TTC549 (cell line): Measurements from ENCODE around the gene RDX.
"Not testable (repeated sequence)": the region's sequence is repeated elsewhere in the genome, so short reads cannot be mapped to it uniquely, and the experiment has no call there.

ENCODE experiments used
- FAIRE-seq: peaks from 2 replicates; lab custom pipeline; 2012; peaks lifted over from hg19 to GRCh38; lab: Jason Lieb, UNC

The RDX gene

DNA sequence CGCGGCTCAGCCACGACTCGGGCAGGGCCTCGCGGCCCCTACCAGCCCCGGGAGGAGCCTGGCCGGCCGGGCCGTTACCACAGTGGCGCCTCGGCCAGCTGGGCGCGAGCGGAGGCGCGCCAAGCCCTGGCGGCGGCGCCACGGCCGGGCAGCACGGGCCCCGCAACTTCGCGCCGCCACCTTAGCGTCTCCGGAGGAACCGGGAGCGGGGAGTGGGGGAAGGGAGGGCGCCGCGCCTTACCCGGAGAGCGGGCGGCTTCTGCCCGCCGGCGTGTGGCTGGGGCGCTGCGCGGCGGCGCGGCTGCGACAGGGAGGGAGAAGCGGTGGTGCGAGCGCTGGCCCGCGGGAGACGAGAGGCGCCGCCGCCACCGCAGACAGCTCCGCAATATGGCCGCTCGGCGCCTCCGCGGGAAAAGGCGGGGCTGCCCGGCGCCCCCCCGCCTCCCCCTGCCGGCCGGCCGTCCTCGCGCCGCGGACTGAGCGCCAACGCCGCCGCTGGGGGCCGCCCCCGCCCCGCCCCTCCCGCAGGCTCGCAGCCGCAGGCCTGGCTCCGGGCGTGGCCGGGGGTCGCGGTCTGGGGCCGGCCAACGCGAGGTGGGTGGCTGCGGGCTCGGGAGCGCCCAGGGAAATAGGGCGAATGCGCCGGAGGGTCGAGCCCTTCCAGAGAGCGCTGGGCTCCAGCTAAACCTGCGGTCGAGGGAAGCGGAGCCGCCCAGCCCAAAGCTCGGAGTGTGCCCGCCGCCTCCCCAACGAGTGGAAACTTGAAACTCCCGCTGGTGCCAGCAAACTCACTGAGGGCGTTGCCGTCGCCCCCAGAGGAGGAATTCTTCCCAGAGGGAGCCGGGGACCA, at the start of gene RDX:
TSS of gene RDX (minus strand) at position 389 of the 850 bp plus-strand sequence. CDS start 16,922 bp downstream, outside the sequence.
- FAIRE-seq: no peak

DNA sequence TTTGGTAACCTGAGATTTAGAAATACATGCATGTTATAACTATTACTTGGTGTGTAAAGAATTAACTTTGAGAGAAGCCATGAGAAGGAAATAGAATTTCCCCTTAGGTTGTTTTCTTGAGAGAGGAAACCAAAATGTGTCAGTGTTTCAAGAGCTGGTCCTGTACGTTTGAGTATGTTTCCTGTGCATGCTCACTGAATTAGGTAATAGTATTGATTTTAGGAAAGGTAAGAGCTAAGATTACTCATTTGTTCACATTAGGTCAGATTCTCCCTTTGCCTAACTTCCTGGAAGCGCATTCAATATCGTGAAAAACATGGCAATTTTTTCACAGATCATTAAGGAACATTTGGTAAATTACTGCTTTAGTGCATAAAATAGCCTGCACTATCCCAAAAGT, 49.3 kb upstream of the RDX start:
- FAIRE-seq: no peak

DNA sequence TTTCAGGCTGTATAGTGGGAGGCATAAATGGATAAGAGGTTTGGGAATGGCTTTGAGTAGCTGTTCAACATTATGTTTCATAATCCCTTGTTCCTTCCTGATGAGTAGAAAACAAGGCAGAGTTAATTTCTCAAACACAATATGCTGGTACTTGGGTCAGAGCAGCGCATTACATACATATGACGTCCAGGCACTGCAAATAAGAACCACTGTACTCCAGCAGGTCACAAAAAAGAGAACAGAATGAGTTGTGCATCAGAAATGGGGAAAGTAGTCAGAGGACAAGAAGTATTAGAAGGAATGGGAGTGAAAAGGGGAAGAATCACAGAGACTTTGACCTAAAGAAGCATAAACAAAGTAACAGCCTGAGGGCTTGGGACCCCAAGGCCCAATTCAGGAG, 44.0 kb upstream of the RDX start:
- FAIRE-seq: no peak

DNA sequence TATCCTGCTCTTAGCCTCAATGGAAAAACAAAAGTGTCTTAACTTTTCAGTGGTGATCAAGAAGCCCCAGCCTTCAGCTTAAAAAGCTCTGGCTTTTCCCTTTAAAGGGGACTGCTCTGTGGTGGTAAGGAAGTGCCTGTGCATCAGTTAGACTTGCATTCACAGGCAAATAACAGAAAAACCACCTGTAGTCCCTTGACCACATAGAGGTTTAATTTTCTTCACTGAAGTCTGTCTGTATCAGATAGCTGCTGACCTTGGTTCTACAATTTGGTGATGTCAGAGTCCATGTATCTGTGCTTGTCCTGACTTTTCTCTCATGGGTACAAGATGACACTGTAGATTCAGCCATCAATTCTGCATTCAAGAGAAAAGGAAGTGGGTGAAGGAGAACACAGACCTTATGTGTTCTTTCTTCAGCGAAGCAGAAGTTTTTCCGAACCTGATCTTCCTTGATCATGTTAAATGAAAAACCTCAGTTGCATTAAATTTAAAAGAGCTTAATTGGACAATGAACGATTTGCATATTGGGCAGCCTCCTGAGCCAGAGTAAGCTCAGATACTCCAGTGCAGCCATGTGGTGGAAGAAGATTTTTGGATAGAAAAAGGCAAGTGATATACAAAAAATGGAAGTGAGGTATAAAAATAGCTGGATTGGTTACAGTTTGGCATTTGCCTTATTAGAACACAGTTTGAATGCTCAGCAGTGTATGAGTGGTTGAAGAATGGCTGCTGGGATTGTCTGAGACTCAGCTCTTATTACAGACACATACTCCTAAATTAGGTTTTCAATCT, 43.2 kb upstream of the RDX start:
- no peak for FAIRE-seq

DNA sequence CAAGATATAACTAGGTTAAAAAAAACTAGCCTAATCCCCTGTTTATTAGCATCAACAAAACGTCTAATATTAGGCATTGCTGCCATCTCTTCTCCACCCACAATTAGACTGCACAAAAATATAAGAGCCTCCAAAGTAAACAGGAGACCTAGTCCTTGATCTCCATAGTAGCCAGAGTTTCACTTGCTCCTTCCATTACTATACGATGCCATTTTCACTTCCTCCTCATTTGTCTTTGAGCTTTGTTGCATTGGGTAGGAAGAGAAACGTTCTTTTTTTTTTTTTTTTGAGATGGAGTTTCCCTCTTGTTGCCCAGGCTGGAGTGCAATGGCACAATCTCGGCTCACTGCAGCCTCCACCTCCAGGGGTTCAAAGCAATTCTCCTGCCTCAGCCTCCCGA, 42.3 kb upstream of the RDX start:
- FAIRE-seq: no peak

DNA sequence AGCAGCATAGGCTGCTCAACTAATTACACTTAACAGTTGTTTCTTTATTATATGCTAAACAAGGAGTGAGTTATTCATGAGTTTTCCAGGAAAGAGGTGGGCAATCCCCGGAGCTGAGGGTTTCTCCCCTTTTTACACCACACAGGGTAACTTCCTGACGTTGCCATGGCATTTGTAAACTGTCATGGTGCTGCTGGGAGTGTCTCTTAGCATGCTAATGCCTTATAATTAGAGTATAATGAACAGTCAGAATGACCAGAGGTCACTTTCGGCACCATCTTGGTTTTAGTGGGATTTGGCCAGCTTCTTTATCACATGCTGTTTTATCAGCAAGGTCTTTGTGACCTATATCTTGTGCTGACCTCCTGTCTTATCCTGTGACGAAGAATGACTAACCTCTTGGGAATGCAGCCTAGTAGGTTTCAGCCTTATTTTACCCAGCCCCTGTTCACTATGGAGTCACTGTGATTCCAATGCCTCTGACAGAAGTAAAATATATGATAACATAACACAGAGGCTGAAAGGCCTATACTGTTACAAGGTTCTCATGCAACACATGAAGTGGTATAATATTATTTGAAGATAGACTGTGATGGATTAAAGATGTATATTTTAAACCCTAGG, 41.3 kb upstream of the RDX start:
- no peak for FAIRE-seq

DNA sequence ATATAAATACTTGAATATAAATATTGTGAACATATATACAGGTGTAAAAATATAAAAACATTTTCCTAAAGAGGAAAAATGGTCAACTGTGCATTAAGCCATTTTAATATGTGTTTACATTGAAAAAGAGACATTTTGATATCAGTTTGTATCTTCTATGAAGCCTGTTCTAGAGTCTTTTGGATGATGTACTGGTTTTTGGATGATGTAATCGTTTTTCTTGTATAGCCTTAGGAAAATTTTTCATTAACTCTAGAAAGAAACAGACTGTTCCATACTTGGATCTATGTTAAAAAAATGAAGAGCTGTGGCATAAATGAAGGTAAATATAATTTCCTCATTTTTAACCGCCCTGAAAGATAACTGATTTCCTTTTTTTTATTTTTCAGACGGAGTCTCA, 39.6 kb upstream of the RDX start:
- FAIRE-seq: no peak

DNA sequence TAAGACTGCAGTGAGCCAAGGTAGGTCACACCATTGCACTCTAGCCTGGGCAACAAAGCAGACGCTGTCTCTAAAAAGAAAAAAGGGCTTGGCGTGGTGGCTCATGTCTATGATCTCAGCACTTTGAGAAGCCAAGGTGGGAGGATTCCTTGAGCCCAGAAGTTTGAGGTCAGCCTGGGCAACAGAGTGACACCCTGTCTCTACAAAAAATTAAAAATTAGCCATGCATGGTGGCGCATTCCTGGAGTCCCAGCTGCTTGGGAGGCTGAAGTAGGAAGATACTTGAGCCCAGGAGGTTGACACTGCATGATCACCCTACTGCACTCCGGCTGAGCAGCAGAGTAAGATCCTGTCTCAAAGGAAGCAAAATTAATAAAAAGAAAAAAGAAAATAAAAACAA, 38.9 kb upstream of the RDX start:
- FAIRE-seq: no peak

DNA sequence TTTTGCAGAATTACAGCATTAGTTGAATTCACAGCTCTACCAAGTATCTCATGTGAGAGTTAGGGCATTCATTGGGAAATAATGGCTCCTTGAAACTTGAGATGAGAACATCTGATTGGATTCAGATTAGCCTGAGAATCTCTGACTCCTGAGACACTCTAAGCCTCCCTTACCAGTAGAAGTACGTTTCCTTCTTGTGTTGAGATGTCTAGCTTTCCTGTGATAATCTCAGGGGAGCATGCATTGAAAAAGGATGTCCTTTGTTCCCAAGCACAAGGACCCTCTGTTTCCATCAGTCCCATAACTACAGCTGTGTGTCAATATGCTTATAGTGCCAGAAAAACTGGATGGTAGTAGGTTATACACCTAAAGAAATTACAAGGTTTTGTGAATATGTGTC, 35.2 kb upstream of the RDX start:
- no peak for FAIRE-seq

DNA sequence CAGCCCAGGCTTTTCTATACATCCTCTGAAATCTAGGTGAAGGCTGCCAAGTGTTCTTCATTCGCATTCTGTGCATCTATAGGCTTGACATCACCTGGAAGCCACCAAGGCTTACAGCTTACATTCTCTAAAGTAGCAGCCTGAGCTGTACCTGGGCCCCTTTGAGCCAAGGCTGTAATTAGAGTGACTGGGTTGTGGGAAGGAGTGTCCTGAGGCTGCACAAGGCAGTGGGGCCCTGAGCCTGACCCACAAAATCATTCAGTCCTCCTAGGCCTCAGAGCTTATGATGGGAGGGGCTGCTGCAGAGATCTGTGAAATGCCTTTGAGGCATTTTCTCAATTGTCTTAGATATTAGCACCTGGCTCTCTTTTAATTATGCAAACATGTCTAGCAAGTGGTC, 33.0 kb upstream of the RDX start:
- no peak for FAIRE-seq

DNA sequence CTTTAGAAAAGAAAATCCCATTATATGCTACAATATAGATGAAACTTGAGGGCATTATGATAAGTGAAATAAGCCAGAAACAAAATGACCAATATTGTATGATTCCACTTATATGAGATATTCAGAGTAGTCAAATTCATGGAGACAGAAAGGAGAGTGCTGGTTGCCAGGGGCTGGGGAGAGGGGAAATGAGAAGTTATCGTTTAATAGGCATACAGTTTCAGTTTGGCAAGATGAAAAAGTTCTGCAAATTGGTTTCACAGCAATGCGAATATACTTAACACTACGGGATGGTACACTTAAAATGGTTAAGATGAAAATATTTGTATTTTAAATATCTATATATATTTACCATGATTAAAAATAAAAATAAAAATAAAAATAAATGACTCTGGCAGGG, 31.1 kb upstream of the RDX start:
- no peak for FAIRE-seq

DNA sequence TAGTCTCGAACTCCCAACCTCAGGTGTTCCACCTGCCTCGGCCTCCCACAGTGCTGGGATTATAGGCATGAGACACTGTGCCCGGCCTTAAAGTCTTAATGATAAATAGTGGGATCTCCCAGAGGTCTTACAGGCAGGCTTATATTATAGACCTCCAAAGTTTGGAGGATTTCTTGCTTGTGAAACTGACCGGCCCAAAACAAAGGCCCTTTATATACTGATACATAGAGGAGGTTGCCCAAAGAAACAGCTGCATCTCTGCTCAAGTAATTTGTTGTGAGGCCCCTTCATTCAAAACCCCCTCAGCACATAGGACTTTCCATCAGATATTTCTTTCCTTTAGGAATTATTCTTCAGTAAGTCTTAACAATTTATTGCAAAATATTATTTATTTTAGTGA, 27.4 kb upstream of the RDX start:
- no peak for FAIRE-seq

DNA sequence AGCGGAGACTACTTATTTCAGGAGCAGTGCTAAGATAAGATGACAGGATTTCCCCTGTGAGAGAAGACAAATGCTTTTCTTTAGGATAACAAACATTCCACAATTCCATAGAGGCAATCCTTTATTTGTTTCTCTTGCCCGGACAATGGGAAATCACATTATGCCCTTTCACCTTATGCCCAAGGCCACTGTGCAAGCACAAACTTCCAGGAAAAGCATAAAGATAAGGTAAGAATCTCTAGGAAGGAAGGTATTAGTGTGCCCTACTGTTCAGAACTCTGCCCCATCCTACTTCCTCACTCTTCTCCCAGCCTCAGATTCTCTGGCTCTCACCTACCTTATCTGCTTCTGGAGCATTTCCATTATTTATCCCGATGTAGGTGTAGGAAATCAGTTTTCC, 23.1 kb upstream of the RDX start:
- no peak for FAIRE-seq

DNA sequence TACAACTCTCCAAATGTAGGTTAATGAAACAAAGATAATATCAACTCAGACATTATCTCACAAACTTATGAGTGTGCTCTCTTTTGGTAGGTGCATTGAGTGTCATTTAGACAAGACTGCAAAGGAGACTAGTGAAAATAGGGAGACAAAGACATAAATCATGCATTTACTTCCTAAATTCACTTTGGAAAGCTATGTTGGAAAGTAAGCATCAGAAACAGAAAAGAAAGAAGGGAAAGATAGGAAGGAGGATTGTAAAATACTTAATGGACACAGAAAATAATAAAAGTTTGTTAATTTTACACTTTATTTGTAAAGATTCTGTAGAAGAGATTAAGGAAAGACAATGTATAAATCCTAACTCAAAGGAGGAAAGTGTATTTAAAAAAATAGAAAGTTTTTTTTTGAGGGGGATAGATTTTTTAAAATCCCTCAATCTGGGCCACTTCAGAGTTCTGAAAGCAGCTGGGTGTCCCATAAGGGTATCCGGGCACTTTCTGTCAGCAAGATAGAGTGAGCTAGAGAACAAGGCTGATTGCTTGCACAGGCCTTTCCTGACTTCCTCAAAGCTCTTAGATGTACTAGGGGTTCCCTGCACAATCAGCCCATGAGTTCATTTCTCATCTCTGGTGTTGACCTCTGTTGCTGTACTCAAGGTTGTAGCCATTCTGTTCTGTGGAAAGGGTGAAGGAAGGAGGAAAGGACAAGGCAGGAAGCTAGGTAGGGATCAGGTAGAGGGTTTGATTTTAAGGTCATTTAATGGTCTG, 22.4 kb upstream of the RDX start:
- no peak for FAIRE-seq

DNA sequence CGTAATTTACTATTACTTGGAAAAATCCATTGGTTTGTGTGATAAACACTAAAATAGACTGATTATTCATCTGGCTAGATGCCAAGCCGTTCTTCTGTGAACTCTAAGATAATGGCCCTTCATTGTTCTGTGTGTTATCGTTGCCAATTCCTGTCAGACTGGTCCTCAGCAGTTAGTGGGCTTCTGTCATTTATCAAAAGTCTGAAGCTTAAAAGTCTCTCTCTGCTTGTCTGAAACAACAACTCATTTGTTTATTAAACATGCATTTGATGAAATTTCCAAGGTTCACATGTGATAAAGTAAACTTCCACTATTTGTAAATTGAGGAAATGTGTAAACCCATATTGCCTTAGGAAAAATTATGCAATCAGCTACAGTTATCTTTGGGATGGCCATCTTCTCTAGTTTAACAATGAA, 21.1 kb upstream of the RDX start:
- FAIRE-seq: no peak

DNA sequence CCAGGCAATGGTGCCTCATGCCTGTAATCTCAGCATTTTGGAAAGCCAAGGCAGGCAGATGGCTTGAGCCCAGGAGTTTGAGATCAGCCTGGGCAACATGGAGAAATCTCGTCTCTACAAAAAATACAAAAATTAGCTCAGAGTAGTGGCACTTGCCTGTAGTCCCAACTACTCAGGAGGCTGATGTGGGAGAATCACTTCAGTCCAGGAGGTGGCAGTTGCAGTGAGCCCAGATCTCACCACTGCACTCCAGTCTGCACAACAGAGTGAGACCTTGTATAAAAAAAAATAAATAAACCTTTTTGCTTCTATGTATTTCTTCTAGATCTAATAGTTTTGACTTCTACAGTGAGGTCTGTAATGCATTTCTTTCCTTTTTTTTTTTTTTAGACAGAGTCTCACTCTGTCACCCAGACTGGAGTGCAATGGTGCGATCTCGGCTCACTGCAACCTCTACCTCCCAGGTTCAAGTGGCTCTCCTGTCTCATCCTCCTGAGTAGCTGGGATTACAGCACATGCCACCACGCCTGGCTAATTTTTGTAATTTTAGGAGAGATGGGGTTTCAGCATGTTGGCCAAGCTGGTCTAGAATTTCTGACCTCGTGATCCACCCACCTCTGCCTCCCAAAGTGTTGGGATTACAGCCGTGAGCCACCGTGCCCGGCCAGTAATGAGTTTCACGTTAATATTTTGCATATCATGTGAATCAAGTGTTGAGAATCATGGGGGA, 18.1 kb upstream of the RDX start:
- no peak for FAIRE-seq

DNA sequence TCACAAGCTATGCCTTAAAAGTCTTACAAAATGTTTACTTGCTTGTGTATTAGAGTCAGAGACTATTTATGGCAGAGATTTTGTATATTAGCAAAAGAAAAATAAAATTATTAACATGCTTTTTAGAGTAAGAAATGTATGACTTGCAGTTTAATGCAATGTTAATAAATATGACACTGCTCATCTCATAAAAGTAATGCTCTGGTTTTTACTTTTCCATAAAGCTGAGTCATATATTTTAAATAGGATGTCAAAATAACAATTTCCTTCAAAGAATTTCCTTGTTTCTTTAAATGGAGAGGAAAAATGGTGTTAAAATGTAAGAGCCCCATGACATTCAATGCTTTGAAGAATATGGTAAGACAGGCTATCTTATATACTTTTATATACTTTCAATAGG, 16.3 kb upstream of the RDX start:
- FAIRE-seq: no peak

DNA sequence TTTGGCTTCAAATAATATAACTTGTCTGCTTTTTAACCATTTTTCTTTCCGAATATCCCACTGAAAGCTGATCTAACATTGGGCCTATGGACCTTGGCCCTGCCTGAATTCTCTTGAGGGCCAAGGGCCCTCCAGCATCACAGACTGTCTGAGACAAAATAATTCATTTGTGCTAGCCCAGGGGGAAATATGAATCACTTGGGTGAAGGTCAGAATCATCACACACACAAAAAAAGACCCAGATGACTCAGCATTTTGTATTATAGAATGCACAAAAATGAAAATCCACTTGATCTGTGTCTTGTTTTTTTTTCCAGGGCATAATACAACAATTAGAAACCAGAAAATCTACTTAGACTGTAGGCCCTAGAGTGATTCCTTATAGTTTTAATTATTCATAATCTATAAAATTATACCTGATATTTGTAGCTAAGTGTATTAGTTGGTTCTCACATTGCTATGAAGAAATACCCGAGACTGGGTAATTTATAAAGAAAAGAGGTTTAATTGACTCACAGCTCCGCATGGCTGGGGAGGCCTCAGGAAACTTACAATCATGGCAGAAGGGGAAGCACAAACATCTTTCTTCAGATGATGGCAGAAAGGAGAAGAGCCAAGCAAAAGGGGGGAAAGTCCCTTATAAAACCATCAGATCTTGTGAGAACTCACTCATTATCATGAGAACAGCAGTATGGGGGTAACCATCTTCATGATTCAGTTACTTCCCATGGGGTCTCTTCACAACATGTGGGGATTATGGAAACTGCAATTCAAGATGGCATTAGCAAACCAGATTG, 15.6 kb upstream of the RDX start:
- no peak for FAIRE-seq

DNA sequence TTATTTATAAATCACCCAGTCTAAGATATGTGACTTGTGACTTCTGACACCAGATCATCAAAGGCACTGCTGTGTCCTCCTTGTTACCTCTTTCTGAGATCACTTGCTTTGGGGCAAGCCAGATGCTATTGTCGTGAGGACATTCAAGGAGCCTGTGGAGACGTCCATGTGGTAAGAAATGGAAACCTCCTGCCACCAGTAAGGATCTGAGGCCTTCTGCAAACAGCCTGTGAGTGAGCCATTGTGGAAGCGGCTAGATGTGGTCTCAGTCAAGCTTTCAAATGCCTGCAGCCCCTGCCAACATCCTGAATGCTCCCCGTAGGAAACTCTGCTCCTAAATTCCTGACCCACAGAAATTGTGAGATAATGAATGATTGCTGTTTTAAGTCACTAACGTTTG, 11.7 kb upstream of the RDX start:
- FAIRE-seq: no peak

DNA sequence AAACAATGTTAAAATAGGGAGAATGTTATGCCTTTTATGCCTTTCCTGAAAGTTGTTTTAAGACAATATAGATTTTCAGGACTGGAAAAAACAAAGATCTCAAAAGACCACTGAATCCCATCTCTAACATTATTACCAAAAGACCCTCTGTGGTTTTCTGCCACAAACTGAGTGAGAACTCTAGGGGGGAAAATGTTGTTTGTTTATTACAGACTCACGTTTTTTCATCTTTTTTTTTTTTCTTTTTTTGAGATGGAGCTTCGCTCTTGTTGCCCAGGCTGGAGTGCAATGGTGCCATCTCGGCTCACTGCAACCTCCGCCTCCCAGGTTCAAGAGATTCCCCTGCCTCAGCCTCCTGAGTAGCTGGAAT, 9.6 kb upstream of the RDX start:
- FAIRE-seq: not testable (repeated sequence)
